Stomach (tissue), 4 donors: ENCODE data around the gene HDAC3.

Source experiments
- EP300 ChIP-seq: sonication (generic); formaldehyde crosslinking; IDR thresholded peaks from one replicate; pipeline ENCODE4 v1.6.1; 2017; ENCODE audit warnings: antibody characterized with exemption
- POLR2A ChIP-seq, 4 donors: fragments of 450-650 bp; IDR thresholded peaks; one replicate each; pipeline ENCODE4 v1.6.1; 2016; ENCODE audit warnings: antibody characterized with exemption in 4 of 4, control low read depth in 2 of 4, mild to moderate bottlenecking in 1 of 4, moderate library complexity in 1 of 4
- TF ChIP-seq, protein P1 (sequence below), 7 experiments: fragments of 450-650 bp in 4 of 7; fragments of 200-600 bp in 3 of 7; sonication (generic) in 3 of 7; IDR thresholded peaks; one replicate each; pipeline ENCODE4 v1.5.1; 2016 to 2019; ENCODE audit warnings: antibody characterized with exemption in 7 of 7, control low read depth in 2 of 7, mild to moderate bottlenecking in 1 of 7

DNA sequence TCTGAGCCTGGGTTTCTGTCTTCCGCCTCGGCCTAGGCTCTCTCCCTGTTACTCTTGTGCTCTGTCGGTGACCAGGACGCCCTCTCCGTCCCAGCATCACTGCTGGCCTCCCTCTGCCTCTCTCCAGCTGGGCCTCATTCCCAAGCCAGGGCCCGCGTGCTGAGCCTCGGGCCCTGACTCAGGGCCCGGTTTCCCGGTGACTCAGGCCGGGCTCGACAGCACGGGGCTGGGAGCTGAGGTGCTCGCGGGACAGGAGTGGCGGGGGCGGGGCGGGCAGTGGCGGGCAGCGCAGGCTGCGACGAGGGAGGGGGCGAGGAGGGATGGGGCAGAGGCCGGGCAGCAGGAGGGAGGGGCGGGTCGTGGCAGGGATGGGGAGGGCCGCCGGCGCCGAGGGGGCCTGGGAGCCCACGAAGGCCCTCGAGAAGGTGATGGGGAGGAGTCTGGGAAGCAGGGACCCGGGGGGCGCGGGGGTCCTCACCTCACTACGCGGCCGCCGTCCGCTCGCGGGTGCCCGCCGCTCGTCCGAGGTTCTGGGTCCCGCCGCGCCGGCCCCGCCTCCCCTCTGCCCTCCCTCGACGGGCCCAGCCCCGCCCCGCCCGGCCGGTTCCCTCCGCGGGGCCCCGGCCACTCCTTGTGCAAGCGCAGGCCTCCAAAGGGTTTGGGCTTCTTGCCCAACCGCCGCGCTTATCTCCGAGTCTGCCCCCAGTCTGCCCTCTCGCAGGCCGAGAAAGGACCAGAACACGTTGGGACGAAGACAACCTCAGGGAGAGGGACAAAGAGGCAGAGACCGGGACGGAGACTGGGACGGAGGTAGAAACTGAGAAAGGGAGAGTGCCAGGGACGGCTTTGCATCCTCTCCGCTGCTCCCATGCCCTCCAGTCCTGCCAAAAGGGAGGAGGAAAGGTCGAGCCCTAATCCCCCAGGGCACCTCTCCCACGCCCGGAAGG, 45.3 kb upstream of the HDAC3 start, which contains the start of gene ARAP3:
- TF ChIP-seq, protein P1, sequence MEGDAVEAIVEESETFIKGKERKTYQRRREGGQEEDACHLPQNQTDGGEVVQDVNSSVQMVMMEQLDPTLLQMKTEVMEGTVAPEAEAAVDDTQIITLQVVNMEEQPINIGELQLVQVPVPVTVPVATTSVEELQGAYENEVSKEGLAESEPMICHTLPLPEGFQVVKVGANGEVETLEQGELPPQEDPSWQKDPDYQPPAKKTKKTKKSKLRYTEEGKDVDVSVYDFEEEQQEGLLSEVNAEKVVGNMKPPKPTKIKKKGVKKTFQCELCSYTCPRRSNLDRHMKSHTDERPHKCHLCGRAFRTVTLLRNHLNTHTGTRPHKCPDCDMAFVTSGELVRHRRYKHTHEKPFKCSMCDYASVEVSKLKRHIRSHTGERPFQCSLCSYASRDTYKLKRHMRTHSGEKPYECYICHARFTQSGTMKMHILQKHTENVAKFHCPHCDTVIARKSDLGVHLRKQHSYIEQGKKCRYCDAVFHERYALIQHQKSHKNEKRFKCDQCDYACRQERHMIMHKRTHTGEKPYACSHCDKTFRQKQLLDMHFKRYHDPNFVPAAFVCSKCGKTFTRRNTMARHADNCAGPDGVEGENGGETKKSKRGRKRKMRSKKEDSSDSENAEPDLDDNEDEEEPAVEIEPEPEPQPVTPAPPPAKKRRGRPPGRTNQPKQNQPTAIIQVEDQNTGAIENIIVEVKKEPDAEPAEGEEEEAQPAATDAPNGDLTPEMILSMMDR (IDR thresholded peaks at IDR 0.05), result no peak
- TF ChIP-seq EP300 (no peak), POLR2A (IDR thresholded peaks at IDR 0.05) (no peak)
